NCI-H2196 treated with DMSO at 0.1 percent for 48 hours (cell line): ENCODE measurements around the gene B4GALT4.

ENCODE experiments used
- DNase-seq: peaks from one replicate; lab custom pipeline; 2025; ENCODE audit not compliant: unreplicated experiment; lab: John Stamatoyannopoulos, UW

Gene B4GALT4

DNA sequence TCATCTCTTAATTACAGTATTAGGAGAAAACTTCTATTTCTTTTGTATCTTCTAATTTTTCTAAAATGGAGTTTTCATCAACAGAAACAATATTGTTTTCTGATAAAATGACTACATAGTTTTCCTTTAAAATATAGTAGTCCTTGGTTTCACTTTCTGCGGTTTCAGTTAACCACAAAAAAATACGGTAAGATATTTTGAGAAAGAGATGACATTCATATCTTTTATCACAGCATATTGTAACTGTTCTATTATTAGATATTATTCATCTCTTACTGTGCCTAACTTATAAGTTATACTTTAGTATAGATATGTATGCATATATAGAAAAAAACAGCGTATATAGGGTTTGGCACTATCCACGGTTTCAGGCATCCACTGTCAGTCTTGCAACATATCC lies 2.3 kb downstream of the B4GALT4 start:
- DNase-seq: no peak

DNA sequence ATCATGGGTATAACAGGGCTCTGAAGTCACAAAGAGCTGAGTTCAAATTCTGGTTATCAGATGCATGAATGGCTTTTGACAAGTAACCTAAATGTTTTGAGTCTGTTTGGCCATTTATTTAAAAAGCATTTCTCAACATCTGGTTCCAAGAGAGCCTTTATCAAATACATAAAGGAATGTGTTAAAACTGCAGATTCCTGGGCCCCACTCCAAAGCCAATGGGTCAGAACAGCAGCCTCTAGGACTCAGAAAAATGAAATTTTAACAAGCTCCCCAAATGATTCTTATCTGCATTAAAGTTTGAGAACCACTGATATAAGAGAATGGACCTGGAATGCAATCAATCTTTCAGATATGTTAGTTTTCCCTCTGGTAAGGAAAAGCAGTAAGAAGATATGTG lies 3.4 kb downstream of the B4GALT4 start:
- no peak for DNase-seq

DNA sequence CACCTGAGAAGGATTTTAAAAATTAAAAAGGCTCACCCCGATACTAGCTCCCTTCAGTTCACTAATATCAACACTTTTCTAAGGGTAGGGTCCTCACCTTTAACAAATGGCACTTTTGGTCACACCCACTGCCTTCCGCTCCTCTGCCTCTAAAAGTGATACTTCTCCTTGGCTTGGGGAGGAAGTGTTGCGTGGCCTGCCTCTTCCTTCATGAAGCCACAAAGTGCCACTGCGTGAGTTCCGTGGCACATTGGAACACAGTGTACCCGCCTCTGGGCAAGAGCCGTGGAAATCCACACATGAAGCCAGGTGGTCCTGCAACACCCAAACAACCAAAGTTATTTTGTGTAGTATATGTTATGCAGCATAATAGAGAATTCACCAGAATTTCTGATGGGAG lies 3.9 kb downstream of the B4GALT4 start:
- no peak for DNase-seq

DNA sequence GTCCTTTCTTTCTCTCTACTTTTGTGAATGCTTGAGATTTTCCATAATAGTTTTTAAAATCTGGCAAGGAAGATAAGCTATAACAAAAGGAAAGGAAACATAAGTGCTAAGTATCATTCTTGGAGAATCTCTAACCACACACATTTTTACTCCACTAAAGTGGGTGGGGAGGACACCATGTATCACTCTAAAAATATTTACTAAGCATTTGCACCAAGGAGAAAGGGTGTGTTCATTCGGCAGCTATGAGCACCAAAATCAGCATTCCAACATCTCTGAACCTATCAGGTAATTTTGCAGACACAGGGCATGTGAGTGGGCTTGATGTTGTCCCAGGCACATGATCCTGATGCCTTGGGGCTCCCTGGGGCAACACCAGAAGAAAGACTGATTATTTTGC lies 5.5 kb downstream of the B4GALT4 start:
- DNase-seq: no peak

DNA sequence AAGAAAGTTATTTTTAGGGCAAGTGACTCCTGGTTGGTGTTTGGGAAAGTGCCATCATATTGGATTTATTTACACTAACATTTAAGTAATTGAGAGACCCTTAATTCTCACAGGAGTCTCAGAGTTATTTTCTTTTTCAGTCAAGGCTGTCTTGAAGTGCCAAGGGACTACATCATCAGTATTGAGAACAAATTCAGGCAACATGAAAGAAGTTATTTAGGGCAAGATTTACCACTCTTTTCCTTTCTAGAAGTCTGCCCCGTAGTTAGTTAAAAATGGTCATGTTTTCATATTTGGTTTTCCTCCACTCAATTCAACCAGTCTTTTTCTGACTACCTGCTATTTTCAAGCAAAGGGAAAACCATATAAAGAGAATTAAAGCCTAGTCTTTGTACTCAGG lies 6.1 kb downstream of the B4GALT4 start:
- no peak for DNase-seq

DNA sequence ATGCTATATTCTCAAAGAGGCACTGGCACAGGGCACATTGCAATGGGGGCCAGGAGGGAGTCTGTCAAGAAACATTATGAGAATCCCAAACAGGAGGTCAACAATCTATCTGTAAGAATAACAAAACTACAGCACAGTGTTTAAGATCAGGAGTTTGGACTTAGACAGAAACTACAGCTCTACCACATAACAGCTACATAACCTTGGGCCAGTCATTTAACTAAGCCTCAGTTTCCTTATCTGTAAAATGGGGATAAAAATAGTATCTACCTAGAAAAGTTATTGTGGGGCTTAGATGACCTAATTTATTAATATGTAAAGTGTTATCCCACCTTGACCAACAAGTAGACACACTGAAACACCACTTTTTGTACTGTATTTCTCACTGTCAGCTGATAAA lies 9.9 kb downstream of the B4GALT4 start:
- no peak for DNase-seq

DNA sequence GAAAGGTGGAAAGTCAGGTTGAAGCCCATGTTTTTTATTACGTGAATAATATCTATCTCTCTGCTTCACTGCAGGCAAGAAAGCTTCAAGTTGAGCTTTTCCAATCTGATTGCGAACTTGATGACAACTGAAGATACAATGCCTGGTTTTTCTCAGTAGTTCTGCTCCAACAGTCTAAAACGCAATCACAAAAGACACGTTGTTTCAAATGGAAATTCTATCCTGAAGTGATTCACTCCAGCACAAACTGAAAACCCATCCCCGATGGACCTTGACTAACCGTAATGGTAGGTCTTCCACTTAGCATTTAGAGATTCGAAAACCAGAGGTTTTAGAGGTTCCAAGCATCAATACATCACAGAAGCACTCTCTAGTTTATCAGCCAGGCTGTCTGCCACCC lies 10.6 kb downstream of the B4GALT4 start:
- no peak for DNase-seq

DNA sequence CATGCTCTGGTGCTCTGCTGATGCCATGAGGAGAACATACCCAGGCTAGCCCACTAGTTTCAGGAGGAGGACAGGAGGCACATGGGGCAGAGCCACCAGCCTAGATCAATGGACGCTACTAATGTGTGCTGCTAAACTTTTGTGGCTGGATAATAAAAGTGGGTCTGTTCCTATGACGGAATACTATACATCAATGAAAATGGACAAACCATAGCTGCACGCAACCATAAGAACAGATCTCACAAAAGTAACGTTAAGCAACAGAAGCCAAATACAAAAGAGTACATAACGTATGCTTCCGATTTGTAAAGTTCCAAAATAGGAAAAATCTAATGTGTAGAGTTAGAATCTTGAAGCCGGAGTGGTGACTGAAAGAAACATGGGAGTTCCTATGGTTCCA lies 11.5 kb downstream of the B4GALT4 start:
- no peak for DNase-seq

DNA sequence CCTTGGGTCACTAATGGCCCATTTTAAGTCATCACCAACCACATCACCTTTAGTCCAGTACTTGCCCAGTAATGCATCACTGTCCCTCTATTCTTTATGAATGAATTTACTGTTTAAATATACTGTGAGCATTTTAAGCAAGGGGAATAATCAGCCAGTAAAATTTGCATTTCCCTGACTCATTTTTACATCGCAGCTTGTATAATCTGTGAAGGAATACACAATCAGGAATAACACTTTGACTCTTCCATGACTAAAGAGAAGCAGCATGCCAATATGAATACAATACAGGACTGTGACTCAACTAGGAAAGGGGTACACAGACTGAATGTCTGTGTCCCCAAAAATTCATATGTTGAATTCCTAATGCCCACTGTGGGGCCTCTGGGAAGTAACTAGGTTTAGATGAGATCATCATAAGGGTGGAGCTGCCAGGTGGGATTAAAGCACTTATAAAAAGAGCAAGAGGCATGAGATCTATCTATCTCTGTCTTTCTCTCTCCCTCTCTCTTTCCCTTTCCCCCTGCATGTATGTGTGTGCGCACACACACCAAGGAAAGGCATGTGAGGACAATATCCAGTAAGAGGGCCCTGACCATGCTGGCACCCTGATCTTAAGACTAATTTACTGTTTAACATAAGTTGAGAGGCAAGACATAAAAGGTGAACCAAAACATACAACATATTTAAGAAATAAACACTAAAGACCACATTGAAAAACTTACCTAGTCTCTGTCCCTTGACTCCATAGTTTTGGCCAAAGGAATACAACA lies 12.1 kb downstream of the B4GALT4 start:
- no peak for DNase-seq

DNA sequence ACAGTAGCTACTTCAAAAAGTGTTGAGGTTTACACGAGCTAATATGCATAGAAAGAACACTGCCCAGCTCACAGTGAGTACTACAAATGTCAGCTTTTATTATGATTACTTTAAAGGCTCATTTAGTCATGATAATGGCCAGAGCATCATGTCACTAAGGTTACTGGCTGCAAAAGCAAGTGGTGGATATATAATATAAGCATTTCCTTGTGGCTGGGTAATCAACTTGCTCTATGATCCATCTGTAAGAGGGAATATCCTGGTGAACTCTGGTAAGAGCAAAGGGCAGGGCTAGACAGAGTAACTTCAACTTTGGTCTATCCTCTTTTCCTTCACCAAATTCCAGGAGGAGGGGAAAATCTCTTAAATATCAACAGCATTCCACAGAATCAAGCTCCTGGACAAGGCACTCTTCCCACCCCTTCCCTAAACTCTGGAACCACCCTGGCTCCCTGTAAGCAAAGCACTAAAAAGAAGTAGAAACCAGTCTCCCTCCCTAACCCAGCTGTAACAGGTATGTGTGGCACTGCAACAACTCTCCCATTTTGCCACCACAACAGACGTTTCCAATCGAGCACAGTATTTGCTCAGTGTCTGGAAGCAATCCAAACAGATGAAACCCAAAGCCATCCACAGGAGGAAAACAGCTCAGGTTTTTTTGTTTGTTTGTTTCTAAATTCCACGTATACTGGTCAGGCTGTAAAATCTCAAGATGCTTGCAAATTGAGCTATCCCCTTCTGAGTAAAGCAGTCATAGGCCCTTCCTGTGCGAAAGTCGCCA lies 13.4 kb downstream of the B4GALT4 start:
- DNase-seq: peak; percentile 41

DNA sequence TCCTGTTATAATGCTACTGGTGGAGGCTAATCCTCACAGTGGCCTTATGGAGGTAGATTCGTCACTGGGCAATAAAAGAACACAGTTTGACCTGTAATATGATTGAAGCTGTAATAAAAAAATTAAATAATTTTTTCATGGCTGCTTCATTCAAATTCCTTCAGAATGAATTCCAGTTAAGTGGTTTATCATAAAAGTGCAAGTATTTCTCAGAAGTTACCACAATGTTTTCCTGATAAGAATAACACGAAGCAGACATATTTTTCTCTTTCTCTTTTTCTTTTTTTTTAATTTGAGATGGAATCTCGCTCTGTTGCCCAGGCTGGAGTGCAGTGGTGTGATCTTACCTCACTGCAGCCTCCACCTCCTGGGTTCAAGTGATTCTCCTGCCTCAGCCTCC lies 15.6 kb downstream of the B4GALT4 start:
- DNase-seq: no peak

DNA sequence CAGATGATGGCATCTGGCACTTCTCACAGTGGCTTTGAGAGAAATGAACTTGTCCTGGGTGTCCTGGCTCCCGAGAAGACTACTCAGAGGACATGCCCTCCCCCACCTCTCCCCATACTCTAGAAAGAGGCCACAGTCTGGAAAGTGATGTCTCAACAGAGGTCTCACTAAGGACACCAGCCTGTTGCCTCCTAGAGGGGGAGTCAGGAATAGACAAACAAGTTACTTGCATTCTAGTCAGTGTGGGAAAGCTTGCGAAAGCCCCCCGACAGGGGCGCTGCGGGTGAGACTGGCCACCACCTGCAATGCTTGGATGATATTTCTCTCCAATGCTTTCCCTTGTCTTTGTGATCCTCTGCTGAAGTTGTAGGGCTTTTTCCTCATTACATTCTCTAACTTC lies 17.2 kb downstream of the B4GALT4 start:
- no peak for DNase-seq

DNA sequence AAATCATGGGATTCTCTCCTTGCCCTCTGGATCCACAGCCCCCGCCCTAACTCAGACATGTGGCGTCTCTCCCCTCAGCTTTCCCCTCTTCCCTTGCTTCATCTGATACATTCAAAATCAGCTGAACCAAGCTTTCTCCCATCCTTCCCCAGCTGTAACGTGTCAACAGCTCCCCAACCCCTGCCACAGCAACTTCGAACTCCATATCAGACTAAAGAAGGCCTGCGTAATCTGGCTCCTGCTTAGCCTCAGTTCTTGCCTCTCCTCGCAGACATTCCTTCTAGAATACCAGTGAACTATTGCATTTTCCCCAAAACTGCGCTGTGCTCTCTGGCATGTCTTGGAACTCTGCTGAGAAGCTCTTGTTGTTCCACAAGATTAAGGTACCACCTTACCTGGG lies 18.3 kb downstream of the B4GALT4 start:
- DNase-seq: no peak

DNA sequence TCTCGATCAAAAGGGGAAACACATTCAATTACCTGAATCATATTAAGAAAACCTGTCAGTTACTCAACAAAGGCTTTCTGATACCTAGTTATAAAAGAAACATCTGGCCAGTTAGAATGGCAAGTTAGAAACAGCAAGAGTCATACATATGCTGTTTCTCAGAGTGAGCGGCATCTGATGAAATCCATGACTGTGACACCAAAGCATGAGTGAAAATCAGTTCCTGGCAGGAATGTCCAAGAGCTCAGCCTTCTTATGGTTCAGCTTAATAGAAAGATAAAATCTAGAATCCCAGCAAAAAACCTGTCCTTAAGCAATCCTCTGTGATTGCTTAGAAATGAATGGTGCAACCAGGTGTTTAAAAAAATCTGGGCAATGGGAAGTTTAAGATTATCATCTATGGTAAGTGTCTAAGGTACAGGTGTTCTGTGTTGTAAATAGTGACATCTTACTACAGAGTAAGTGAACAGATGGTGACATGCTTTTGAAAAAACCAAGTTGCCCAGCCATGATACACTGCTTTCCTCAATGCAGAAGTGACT lies 18.8 kb downstream of the B4GALT4 start:
- no peak for DNase-seq

DNA sequence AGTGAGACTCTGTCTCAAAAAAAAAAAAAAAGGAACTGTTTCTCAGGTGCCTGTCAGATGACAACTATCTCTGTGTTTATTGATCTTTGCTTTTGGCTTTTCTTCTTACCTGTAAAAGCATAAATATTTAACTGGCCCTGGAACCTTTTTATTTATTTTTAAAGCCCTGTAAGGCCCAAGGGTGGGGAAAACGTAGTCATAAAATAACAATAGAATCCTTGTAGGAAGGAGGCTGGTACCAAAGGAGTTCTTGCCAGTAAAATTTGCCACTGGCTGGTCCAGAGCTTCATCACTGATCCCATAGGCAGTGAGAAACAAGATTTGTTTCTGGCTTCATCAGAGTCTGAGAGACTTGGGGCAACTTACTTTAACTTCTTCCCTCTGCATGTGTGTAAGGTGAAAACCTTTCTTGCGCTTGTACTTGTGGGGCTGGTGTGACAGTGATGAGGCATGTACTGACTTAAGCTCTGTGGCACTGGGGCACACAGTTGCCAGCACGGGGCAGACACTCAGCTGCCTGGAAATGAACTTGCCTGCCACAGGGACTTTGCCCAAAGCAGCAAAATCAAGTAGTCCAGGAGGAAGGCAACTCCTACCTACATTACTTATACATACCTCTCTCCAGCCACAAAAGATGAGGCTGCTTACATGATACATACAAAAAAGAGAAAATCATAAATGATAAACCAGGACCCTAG lies 19.6 kb downstream of the B4GALT4 start:
- no peak for DNase-seq

DNA sequence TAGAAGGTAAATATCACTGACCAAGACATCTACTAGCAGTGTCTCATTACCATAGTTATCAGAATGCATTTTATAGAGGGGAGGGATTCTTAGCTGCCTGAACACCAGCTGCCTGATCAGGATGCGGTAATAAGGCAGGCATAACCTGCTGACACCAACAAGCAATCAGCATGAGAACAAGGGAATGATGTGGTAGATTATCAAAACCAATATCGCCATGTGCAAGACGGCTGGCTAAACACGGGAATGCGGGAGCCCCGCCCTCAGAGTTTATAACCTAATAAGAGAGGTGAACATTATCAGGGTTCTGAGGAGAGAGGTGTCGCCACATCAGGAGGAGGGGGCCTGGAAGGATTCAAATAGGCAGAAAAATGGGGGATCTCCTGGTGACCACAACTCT lies 20.5 kb downstream of the B4GALT4 start:
- DNase-seq: no peak

DNA sequence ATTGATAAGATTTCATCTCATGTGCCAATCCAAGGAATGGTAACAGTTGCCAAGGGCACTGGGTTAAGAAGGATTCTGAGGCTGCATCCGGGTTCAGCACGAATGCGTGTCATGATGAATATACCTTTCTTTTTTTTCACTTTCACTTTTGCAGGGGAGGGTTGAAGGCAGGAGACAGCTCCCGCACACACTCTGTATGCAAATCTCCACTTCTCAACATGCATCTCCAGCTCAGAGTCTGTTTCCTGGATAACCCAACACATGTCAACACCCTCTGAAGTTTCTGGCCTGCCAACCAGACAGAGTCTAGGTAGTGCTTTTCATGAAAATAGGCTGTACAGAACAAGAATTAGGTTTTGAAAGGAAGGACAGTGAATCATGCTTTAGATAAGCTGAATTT lies 21.6 kb downstream of the B4GALT4 start:
- DNase-seq: no peak

DNA sequence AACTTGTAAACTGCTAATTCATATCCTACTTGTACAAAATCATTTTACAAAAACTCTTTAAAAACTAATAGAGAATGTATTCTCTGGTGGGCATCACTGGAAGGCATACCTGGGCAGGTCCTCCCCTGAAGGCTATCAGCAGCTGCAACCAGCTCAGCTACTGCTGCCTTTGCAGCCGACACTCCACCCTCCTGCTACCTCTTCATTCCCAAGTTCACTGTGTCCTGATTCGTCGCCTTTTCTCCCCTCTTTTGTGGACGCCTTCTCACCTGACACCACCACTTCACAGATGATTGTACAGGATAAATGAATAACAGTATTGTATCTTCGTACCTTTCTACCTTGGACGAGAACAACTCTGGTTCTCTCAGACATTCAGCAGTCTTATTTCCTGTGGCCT lies 28.9 kb downstream of the B4GALT4 start:
- no peak for DNase-seq

DNA sequence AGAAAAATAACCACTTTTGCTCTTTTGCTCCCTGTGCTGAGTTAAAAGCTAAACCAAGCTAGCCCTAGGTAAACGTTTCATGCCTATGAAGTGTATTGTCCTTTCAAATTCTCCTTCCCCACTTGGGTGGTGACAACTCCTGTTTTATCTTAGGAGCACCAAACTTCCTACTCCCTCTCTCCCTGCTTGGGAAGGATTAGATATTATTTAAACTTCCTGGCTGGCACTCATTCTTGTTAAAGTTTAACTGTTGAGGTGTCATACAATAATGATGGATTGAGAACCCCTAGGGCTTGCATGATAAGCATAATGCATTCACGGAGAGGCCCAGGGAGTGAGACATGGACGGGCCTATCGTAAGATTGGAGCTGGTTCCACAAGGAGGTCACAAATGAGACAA lies 29.5 kb downstream of the B4GALT4 start:
- DNase-seq: no peak

DNA sequence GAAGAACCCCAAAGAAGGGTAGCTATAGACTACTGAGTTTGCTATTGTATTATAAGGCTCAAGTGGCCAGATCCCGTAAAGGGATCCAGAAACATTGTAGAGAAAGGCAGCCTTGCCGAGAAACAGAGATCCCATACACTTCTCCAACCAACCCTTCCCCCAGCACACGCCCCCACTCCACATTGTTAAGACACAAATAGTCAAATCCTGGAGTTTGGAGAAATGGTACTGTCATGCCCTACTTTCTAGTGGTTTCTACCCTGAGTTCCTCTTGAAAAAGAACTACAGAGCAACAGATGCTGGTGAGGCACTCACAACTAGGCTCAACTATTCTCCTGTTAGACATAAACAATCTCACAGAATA lies 33.2 kb downstream of the B4GALT4 start:
- DNase-seq: no peak

DNA sequence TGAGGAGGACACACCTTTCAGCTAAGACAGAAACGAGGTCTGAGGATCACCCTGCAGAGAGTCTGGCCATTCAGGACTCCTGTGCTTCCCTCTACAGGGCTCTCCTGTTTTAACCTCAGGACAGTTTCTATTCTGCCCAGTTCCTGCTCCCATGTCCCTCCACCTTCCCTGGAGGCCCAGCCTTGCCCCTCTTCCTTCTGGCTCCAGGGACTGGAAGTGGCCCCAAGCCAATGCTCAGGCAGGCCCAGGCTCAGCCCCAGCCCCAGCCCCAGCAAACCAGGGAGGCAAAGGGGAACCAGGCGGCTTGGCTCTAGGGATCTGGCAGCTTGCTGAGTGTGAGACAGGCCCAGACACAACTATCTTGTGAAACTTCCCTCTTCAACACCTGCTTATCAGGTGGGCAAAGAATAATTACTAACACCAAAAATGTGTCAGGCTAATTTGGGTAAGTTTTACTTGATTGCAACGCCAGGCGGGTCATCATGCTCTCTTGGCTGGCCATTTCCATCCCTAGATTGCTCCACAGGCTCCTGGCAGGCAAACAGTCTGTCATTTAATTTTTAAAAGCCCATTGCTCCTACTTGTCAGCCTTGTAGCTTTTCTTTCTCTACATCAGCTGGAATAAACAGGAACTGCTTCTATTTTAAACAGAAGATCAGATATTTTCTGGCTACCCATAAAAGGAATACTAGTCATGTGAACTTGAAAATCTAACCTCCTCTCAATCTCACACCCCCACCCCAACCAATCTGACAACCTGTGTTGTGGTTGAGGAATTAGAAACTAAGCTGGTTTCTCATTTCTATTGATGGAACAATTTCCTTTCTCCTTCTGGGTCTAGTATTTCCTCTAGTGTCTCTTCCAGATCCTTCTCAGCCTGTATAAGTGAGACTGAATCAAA lies 33.8 kb downstream of the B4GALT4 start:
- no peak for DNase-seq
